ENCODE measurements around the gene TIMM44.

Gene TIMM44

DNA sequence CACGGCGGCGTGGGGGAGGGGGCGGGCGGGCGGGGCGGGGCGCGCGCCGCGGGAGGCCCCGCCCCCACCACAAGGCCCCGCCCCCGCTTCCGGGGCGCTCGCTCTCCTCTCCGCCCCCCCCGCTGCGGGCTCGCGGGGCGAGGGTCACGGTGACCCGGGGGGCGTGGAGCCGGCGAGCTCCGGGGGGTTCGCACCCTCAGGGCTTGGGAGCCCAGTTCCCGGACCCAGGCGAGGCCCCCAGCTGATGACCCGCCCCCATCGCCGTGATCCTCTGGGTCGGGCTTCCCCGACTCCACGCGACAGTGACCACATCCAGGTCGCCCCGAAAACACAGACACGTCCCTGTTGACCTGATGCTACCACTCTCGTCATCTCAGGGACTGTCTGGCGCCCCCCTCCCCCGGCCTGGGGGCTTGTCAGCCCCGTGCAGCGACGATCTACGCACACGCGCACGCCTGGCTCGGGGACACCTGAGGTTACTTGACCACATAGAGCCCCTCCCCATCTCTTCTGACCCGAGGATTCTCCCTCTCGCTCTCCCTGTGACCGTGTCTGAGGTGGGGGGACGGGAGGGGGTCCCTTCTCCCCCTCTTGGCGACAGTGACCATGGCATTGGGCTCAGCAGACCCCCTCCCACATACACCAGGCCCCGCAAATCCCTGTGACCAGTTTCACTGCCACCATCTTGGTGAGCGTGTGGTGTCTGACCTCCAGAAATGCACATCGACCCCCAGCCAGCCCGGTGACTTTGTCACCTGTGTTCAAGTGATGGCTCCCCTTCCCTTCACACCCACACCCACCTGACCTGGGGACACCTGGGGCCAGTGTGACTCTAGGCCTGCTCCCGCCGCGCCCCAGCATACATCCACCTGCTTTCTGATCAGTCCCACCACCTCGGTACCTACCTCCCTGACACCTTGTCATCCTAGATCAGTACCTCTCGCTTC lies 39.1 kb downstream of the TIMM44 start:
- no peak for DNase-seq (ENCODE audit: low read depth)
- no peak for TF ChIP-seq CTCF (IDR thresholded peaks at IDR 0.05; ENCODE audit: control insufficient read depth, insufficient read depth, low read depth, low read length, missing control alignments)
- peak overlapping the region; percentile 88 for H3K4me3 ChIP-seq (ENCODE audit: control insufficient read depth, low read depth, low read length)

GRCh38 chr19:7903244-7904073 lies 40.0 kb downstream of the TIMM44 start, which contains the start of gene MAP2K7:
Gene MAP2K7 (plus strand): TSS chr19:7903877. CDS start chr19:7903945, 68 bp downstream.
- peak; percentile 45 for TF ChIP-seq CTCF (IDR thresholded peaks at IDR 0.05; ENCODE audit: control insufficient read depth, insufficient read depth, low read depth, low read length, missing control alignments)
- peak; percentile 94 for DNase-seq (ENCODE audit: low read depth)
- peak within 1 kb of the TSS; percentile 88 for H3K4me3 ChIP-seq (ENCODE audit: control insufficient read depth, low read depth, low read length)

GRCh38 chr19:7902796-7903243 lies 40.6 kb downstream of the TIMM44 start:
- no peak for TF ChIP-seq CTCF (IDR thresholded peaks at IDR 0.05; ENCODE audit: control insufficient read depth, insufficient read depth, low read depth, low read length, missing control alignments)
- peak overlapping the region; percentile 62 for H3K4me3 ChIP-seq (ENCODE audit: control insufficient read depth, low read depth, low read length)
- DNase-seq (ENCODE audit: low read depth): no peak

DNA sequence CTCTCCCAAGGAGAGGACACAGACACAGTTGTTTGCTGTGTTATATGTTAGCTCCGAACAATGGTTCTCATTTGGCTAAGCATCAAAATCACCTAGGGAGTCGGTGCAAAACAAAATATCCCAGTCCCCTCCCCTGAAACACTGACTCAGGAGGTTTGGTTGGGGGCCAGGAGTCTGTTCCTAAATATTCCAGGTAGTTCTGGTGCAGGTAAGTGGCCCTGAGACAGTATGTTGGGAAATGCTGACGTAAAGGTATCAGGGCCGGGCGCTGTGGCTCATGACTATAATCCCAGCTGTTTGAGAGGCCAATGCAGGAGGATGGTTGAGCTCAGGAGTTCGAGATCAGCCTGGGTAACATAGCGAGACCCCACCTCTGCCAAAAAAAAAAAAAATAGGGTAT lies 42.1 kb downstream of the TIMM44 start:
- DNase-seq (ENCODE audit: low read depth): no peak
- no peak overlapping the region for H3K4me3 ChIP-seq (ENCODE audit: control insufficient read depth, low read depth, low read length)
- TF ChIP-seq CTCF (IDR thresholded peaks at IDR 0.05; ENCODE audit: control insufficient read depth, insufficient read depth, low read depth, low read length, missing control alignments): no peak

DNA sequence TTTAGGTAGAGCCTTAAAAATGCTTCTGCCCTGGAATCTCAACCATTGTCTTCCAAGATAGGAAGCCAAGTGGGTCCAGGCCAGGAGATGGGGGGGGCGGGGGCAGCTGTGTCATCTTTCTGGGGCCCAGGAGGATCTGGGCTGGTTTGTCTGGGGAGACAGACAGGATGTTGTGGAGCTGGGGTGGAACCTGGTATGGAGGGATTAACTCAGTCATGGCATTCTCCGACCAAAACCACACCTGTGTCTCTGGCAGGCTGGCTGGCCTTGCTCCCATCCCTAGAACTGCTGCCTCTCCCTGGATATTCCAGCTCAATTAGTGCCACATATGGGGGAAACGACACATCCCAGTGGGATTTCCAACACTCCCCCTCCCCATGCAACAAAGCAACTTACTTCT lies 42.5 kb downstream of the TIMM44 start:
- H3K4me3 ChIP-seq (ENCODE audit: control insufficient read depth, low read depth, low read length): no peak overlapping the region
- DNase-seq (ENCODE audit: low read depth): no peak
- TF ChIP-seq CTCF (IDR thresholded peaks at IDR 0.05; ENCODE audit: control insufficient read depth, insufficient read depth, low read depth, low read length, missing control alignments): no peak

DNA sequence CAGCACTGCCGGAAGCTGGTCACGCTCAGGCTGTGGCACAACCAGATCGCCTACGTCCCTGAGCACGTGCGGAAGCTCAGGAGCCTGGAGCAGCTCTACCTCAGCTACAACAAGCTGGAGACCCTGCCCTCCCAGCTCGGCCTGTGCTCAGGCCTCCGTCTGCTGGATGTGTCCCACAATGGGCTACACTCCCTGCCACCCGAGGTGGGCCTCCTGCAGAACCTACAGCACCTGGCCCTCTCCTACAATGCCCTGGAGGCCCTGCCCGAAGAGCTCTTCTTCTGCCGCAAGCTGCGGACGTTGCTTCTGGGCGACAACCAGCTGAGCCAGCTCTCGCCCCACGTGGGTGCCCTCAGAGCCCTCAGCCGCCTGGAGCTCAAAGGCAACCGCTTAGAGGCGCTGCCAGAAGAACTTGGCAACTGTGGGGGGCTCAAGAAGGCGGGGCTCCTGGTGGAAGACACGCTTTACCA lies 43.0 kb downstream of the TIMM44 start:
- H3K4me3 ChIP-seq (ENCODE audit: control insufficient read depth, low read depth, low read length): no peak overlapping the region
- TF ChIP-seq CTCF (IDR thresholded peaks at IDR 0.05; ENCODE audit: control insufficient read depth, insufficient read depth, low read depth, low read length, missing control alignments): no peak
- no peak for DNase-seq (ENCODE audit: low read depth)
